Measurements from ENCODE around the gene TMPRSS13. TPM values are rescaled to one million over a fixed set of nuclear protein-coding genes. Genes with fewer than 3 reads are reported as not detected.

The TMPRSS13 gene
- total and polyA plus RNA-seq, 12 donors = 0.12 to 1.3 (median 0.56) TPM

DNA sequence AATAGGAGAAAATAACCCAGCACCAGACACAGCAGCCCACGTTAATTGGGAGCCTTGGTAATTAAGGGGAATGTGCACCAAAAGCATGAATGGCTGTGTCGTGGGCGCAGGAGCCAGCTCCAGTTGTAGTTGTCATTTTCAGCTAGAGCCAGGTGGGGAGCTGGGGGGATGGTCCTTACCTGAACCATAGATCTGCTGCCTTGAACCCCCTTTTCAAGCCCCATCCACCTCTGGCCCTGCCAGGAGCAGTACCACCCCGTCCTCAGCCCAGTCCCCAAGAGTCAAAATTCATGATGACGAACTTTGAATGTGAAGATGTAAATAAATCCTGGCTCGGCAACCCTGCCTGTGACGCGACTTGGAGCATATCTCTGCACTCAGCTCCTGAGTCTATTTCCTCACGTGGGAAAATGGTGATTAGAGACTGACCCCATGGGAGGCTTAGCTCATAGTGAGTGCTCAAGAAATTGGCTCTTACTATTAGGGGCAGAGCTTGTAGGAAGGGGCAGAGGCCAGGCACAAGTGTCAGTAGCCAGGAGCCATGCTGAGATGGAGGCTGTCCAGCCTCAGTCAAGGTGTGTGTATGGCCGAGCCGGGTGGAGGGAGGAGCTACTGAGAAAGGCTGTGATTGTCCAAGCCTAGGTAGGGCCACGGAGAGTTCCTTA lies 52.0 kb downstream of the TMPRSS13 start:
- peak in 3 of 7 donors; percentile 19 to 70 (median 27) for DNase-seq
- Histone ChIP-seq H3K27me3 (no peaks in the 10 kb centered on the region), H3K4me3 (peak overlapping the region in 2 of 4 donors; percentile 52 to 72)

DNA sequence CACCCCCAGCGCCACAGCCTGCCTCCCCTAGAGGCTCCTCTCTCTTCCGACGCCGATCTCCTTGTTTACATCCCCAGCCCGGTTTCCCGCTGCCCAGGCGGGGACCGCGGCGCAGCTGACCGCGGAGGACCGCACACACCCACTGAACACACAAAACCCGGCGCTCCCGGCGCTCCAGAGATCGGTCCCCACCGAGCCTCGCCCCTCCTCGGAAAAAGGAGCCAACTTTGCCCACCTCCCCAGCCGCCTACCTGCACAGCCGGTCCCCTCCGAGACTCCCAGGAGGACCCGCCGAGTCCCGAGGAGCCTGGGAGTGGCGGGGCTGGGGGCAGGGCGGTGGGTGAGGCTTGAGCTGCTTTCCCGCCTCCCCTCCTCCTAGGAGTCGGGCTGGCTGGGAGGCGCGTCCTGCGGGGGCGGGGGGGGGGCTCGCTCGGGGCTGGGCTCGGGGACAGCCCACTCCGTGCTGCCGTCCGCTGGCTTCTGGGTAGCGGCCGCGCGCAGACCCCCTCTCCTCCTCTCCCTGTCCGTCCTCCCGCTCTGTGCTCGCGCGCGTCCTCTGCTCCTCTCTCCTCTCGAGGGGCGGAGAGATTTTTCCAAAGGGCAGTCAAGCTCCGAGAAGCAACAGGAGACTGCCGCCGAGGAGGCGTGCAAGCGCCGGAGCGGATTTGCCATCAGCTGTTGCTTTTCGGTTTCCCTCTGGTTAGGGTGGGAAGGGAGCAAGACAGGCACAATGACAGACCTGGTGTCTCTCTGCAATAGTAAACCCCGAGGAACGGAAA lies 52.7 kb downstream of the TMPRSS13 start, which contains the start of gene FXYD6:
Gene FXYD6 (minus strand): TSS at position 318 of the 779 bp plus-strand sequence. CDS start 33,882 bp downstream, outside the sequence.
- Histone ChIP-seq H3K36me3 (replicated peaks in 1 of 2) (no peaks in the 10 kb centered on the region), H3K4me3 (peak within 1 kb of the TSS in 3 of 4 donors; percentile 6 to 72 (median 52)), H3K27me3 (no peaks in the 10 kb centered on the region), H3K4me1 (replicated peaks in 1 of 2) (peaks cover 0 to 53% of the 10 kb centered on the region in 2 donors), H3K9me3 (replicated peaks in 1 of 3) (no peaks in the 10 kb centered on the region), H3K27ac (peak within 1 kb of the TSS in 2 of 5 donors; percentile 53 to 82)
- intact Hi-C loops (cut with DNase I) = no loop called here
- WGBS, 4 donors = 0 to 3% (median 1%) methylated on average over 22 to 58 of the region's 63 CpGs
- DNase-seq = peak; percentile 35 to 82 (median 62)
- TF ChIP-seq, protein P1, sequence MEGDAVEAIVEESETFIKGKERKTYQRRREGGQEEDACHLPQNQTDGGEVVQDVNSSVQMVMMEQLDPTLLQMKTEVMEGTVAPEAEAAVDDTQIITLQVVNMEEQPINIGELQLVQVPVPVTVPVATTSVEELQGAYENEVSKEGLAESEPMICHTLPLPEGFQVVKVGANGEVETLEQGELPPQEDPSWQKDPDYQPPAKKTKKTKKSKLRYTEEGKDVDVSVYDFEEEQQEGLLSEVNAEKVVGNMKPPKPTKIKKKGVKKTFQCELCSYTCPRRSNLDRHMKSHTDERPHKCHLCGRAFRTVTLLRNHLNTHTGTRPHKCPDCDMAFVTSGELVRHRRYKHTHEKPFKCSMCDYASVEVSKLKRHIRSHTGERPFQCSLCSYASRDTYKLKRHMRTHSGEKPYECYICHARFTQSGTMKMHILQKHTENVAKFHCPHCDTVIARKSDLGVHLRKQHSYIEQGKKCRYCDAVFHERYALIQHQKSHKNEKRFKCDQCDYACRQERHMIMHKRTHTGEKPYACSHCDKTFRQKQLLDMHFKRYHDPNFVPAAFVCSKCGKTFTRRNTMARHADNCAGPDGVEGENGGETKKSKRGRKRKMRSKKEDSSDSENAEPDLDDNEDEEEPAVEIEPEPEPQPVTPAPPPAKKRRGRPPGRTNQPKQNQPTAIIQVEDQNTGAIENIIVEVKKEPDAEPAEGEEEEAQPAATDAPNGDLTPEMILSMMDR (IDR thresholded peaks at IDR 0.05) = no peak
- no peak for TF ChIP-seq POLR2A (IDR thresholded peaks at IDR 0.05)

More for the DNA sequence above, 52.0 kb downstream of the TMPRSS13 start:
- TF ChIP-seq POLR2A (IDR thresholded peaks at IDR 0.05) = no peak
- TF ChIP-seq, protein P1 (IDR thresholded peaks at IDR 0.05) = no peak
- H3K4me1 ChIP-seq (replicated peaks in 1 of 2) = peaks cover 0 to 47% of the 10 kb centered on the region in 2 donors
- H3K36me3 ChIP-seq (replicated peaks in 1 of 2) = no peaks in the 10 kb centered on the region
- H3K9me3 ChIP-seq (replicated peaks in 1 of 3) = no peaks in the 10 kb centered on the region
- peak overlapping the region in 2 of 5 donors; percentile 53 to 82 for H3K27ac ChIP-seq
- 32 to 48% (median 44%) methylated on average over 10 to 12 of the region's 12 CpGs for WGBS, 4 donors
- intact Hi-C loops (cut with DNase I) = no loop called here

DNA sequence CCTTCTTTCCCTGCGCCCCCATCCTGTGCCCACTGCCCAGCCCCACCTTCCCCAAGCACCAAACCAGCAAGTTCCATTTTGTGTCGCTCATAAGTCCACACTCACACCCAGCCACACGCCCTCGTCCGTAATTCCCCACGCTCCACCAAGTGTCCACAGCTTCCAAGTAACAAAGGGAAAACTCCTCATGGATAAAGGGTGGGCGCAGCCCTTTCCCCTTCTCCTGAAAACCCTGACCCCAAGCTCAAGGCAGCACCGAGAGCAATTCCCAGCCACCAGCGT lies 53.2 kb downstream of the TMPRSS13 start:
- Histone ChIP-seq H3K4me1 (replicated peaks in 1 of 2) (peaks cover 0 to 53% of the 10 kb centered on the region in 2 donors), H3K27ac (peak overlapping the region in 2 of 5 donors; percentile 53 to 82), H3K9me3 (replicated peaks in 1 of 3) (no peaks in the 10 kb centered on the region), H3K4me3 (peak overlapping the region in 2 of 4 donors; percentile 52 to 72), H3K27me3 (no peaks in the 10 kb centered on the region), H3K36me3 (replicated peaks in 1 of 2) (no peaks in the 10 kb centered on the region)
- WGBS, 4 donors = 1 to 3% (median 2%) methylated on average over 7 to 9 of the region's 9 CpGs
- intact Hi-C loops (cut with DNase I) = no loop called here
- TF ChIP-seq POLR2A (IDR thresholded peaks at IDR 0.05) = no peak
- TF ChIP-seq, protein P1 (IDR thresholded peaks at IDR 0.05) = no peak
- DNase-seq = peak in 1 of 7 donors; percentile 55

DNA sequence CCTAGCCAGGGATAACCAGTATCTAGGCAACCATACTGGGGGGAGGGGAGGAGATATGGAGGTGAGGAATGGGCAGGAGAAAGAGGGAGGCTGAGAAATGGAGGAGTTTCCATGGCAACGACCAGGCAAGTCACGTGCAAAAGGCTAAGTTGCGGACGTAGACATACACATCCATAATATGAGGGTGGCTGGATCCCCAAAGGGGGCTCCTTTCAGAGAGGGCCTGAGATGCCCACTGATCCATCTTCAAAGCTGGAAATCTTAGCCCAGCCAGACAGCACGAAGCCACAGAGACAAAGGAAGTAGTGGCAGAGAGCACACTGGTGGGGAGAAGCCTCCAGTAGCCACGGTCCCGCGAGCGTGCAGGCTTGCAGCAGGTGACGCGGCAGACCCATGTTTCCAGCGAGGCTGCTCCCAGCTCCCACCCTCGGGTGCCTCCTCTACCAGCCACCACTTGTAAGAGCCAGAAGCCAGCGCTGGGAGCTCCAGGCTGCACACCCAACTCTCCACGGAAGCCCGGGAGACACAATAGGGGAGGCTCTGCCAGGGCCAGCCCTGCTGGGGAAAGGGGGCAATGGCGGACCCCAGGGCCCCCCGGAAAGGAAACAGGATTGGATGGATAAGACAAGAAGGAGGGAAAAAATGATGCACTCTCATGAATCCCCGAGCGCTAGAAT lies 53.7 kb downstream of the TMPRSS13 start:
- TF ChIP-seq, protein P1 (IDR thresholded peaks at IDR 0.05) = no peak
- no peak for TF ChIP-seq POLR2A (IDR thresholded peaks at IDR 0.05)
- Histone ChIP-seq H3K4me3 (peak overlapping the region in 2 of 4 donors; percentile 52 to 72), H3K27me3 (no peaks in the 10 kb centered on the region), H3K27ac (peak overlapping the region in 2 of 5 donors; percentile 53 to 82), H3K36me3 (replicated peaks in 1 of 2) (no peaks in the 10 kb centered on the region), H3K9me3 (replicated peaks in 1 of 3) (no peaks in the 10 kb centered on the region), H3K4me1 (replicated peaks in 1 of 2) (peaks cover 0 to 53% of the 10 kb centered on the region in 2 donors)
- intact Hi-C loops (cut with DNase I) = no loop called here
- 8 to 12% (median 9%) methylated on average over 11 to 20 of the region's 20 CpGs for WGBS, 4 donors
- DNase-seq = peak in 3 of 7 donors; percentile 32 to 69 (median 49)
